Activated CD8-positive, alpha-beta memory T cell treated with anti-CD3 and anti-CD28 coated beads for 24 hours (primary cell): ENCODE measurements around the gene GATB.

ENCODE experiments used
- DNase-seq: peaks from one replicate; pipeline ENCODE4 v3.0.0-alpha.2; 2020

Gene GATB

DNA sequence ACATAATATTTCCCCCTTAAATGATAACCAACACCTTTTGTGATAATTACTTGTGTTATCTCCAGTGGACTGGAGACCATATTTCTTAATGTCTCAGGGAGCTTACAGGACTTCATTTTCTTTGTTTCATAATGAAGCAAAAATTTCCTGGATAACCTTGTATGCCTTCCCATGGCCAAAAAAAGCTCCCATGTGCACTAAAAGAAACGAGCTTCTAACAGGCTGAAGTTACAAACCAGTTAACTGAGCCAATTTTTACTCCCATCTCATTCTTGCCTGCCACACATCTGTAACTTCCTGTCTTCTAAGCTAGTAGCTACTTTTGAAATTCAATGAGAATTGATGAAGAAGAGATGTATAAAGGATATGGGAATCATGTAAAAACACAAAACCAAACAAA, 32.8 kb downstream of the GATB start:
- DNase-seq, result no peak

DNA sequence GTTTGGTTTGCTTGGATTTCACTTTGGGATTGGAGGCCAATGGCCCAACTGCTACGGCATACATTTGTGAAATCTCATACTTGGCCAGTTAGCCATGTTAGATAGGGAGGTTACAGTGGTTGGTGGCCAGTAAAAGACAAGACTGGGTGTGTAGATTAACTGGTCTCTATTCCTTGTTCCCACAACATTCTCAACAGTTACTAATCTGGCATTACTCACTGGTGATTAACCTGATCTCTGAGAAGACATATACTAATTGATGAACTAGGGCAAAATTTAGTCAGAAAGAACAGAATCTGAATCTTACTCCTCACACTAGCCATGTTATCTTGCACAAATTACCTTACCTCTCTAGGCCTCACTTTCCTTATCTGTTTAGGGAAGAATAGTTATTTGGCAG, 33.4 kb downstream of the GATB start:
- DNase-seq, result no peak

- DNase-seq, result no peak
Measured at GRCh38 chr4:151725087-151725486, 35.7 kb downstream of the GATB start.

GRCh38 chr4:151721916-151722315, 38.9 kb downstream of the GATB start:
- DNase-seq, result no peak

- DNase-seq, result no peak
Measured at GRCh38 chr4:151721466-151721865, 39.3 kb downstream of the GATB start.

- DNase-seq, result no peak
Measured at GRCh38 chr4:151719956-151720334, 40.9 kb downstream of the GATB start.

DNA sequence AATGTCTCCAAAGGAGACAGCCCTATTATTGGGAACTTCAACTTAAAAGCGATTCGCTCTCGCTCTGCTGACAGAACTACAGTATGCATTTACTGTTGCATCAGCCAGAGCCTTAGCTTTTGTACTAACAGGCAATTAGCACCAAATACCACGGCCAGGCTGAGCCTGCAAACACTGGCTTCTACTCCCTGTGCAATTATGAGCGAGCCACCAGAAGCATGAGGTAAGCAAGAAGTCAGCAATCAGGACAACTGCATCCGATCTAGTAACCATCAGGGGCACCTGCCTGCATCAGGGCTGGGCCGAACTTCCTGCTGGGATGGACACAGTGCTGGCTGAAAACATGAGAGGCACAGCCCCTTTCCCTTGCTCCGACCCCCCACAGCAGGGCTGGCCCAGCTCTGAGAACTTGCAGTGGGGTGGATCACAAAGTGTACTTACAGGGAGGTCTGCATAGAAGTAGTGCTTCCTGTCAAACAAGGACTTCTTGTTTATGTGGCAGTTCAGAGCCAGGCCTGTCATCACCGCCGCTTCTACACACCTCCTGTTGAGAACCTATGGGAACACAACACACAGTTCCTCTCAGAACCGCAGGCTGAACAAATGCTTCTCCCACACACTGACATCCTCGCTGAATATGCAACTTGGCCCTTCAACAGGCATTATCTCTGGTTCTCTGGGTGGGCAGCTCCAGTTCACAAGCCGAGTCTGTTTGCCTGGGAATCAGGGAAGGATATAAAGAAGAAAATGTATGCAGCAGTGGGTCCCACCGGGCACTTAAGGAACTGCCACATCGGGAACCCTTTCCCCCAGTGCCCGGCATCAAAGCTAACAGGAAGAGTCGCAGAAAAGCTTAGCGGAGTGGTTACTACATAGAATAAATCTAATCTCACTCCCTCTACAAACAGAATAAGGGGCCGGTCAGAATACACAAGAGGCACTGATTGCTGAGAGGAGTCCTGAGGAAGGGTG, 41.5 kb downstream of the GATB start:
- no peak for DNase-seq

- DNase-seq, result no peak
Measured at GRCh38 chr4:151717909-151718628, 42.7 kb downstream of the GATB start.

- DNase-seq, result no peak
Measured at GRCh38 chr4:151717314-151717713, 43.5 kb downstream of the GATB start.

- no peak for DNase-seq
Measured at GRCh38 chr4:151716324-151716723, 44.5 kb downstream of the GATB start.

DNA sequence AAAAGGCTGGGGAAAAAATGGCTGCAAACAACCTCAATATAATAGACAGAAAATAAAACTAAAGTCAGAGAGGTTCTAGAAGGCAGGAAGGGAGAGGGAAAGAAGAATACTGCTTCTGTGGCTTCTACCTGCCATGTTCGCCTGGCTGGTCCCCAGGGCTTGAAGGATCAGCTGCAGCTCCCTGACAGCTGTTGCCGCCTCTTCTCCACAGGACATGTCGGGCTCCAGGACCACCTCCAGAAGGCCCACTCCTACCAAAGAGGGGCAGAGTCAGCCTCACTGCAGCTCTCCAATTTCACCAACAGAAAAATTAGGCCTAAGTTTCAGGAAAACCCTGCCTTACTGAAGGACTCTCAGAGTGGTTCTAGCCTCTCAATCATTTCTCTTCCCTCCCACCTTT, 44.9 kb downstream of the GATB start:
- no peak for DNase-seq

DNA sequence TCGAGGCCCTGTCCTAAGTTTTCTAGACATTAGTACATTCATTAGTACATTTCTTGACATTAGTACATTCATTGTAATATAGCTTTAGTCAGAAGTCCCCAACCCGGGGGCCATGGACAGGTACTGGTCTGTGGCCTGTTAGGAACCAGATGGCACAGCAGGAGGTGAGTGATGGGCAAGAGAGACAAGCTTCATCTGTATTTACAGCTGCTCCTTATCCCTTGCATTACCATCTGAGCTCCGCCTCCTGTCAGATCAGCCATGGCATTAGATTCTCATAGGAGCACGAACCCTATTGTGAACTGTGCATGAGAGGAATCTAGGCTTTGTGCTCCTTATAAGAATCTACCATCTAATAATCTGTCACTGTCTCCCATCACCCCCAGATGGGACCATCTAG, 48.0 kb downstream of the GATB start:
- no peak for DNase-seq

DNA sequence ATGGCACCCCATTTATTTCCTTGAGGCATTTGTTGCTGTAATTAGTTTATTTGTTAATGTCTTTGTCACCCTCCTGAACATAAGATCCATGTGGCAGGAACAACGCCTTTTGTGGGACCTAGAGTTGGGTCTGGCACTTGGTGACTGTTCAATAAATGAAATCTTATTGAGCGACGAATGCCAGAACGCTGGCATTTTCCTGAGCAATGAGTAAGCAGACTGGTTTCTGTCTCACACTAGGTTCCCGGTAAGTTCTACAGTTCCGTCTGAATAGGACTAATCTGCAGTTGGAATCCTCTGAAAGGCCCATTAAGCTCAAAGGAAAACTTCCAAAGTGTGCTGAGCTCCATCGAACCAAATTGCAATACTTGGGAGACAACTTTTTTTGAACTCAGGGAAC, 49.2 kb downstream of the GATB start:
- no peak for DNase-seq

GRCh38 chr4:151709587-151709986, 51.2 kb downstream of the GATB start:
- DNase-seq, result no peak

DNA sequence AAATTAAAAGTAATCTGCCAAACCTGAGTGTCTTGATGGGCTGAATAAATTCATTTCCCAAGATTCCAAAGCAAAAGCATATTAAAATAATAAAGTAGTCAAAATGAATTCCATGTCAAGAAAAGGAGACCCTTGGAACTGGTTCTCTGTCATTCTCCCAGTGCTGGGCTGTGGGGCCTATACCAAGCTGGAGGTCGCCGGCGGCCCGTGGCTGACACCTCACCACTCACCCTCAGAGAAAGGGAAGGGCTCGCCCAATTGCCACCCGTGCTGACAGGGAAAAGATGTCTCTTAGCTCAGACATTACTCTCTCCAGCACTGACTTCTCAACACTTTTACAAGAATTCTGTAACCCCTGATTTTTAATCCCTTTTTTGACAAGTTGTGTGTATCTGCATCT, 51.7 kb downstream of the GATB start:
- no peak for DNase-seq

- DNase-seq, result no peak
Measured at GRCh38 chr4:151708100-151708499, 52.7 kb downstream of the GATB start.

DNA sequence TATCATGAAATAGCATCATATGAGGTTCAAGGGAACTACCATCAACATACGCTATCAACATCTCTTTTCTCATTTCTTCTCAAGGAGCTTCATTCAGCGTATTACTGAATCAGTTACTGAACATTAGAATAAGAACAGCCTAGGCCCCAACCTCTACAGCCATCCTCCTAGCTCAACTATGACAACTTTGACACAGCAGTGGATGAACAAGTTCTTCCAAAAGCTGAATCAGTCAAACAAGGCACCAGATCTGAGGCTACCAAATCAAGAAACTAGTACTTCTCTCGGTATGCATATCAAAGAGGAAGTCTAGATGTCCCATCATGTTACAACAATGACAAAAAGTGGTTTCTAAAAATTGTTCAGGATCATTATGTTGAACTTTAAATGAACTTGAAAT, 57.4 kb downstream of the GATB start:
- no peak for DNase-seq

GRCh38 chr4:151702256-151702655, 58.6 kb downstream of the GATB start:
- no peak for DNase-seq

GRCh38 chr4:151700566-151701316, 60.1 kb downstream of the GATB start:
- no peak for DNase-seq

DNA sequence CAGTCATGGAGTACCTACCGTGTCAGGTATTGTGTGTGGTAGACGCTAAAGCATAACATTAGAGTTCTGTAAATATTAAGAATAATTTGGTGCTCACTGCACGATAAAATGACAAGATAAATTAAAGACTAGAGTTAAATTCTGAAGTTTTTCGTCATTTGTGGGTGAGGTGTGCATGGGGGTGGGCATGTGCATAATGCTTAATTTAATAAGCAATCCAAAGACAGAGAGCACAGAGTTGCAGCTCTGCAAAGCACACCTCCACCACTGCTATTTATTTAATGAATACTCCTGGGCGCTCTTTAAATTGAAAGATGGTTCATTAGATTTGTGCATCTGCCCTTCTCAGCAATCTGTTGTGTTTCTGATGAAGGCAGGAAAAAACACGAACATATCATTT, 62.6 kb downstream of the GATB start:
- DNase-seq, result no peak

DNA sequence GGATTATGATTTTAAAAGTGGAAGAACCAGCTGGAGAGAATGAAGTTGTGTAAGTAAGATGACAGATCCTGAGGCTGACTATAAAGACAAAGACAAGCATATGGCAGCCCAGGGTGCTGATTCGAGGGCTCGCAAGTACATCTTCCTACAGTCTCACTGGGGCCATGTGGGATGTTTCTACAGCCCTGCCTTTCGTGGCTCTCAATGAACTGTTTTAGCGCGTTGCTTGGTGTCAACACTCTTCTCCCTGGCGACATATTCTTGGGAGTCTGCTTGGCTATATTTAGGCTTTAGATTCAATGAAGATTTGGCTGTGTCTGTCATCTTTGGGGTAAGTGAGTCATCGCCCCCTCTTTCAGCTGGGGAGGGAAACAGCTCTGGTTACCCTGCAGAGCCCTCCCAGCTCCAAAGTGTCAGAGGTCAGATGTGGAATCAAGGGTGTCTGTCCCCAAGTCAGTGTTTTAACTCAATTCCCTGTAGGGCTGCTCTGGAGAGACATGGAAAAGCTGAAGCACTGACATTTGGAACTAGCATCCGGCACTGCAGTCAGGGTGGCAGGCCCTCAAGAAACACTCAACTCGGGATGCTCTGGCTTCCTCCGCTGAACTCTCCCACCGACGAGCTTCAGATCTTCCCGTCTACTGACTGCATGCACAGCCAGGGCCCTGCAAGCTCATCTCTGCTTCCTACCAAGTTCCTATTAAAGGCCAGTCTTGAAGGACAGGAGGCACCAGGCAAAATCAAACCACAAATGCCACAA, 65.7 kb downstream of the GATB start:
- DNase-seq, result no peak

DNA sequence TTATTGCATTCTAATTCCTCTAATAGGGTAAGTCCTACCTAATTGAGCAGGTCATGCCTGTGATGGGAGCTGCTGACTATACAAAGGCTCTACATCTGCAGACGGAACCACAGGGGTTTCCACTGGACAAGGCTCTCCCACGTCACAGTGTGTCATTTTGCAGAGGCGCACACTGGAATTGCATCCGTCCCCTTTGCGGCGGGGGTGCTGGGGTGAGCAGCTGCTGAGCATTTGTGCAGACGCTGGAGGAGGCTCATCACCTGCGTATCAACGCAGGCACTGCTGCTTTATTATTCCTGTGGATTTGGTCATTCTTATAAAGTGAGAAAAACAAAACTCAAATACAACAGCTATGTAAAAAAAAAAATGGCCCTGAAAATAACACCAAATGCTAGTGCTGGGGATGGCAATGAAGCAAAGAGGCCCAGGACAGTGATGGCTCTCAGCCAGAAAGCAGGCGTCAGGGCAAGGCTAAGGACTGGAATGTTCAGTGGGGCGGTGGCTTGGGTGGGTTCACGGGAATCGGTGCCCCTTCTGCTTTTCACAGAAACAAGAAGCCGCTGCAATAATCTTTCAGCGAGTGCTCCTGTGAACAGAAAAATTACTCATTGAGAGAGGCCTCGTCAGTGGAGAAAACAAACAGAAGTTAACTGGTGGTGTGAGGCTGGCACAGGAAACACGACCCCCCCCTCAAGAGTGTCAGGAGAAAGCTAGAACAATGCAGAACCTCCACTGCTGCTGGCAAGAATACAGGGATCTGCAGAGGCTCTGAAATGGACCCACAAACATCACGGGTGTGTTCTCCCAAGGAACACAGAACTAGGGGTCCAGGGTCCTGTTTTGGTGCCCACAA, 67.8 kb downstream of the GATB start:
- DNase-seq, result no peak
